NCI-H510A treated with DMSO at 0.1 percent for 48 hours (cell line): ENCODE data around the gene RYR1.
"Not testable (repeated sequence)": the region's sequence is repeated elsewhere in the genome, so short reads cannot be mapped to it uniquely, and the experiment has no call there.

Experiments used
- DNase-seq: peaks from one replicate; lab custom pipeline; 2025; lab: John Stamatoyannopoulos, UW

RYR1 gene

GRCh38 chr19:38427035-38427677 lies 6.3 kb upstream of the RYR1 start:
- DNase-seq = not testable (repeated sequence)

GRCh38 chr19:38429055-38429810 lies 4.3 kb upstream of the RYR1 start:
- DNase-seq = no peak

GRCh38 chr19:38429811-38430156 lies 3.7 kb upstream of the RYR1 start:
- DNase-seq = no peak

- no peak for DNase-seq
Observed at GRCh38 chr19:38430931-38431330, 2.6 kb upstream of the RYR1 start.

- no peak for DNase-seq
Observed at GRCh38 chr19:38434549-38435051, 1.1 kb downstream of the RYR1 start.

GRCh38 chr19:38437295-38437694 lies 3.8 kb downstream of the RYR1 start:
- no peak for DNase-seq

GRCh38 chr19:38437917-38438316 lies 4.4 kb downstream of the RYR1 start:
- DNase-seq = no peak

GRCh38 chr19:38440592-38440991 lies 7.1 kb downstream of the RYR1 start:
- DNase-seq = no peak

- no peak for DNase-seq
Observed at GRCh38 chr19:38441657-38442348, 8.3 kb downstream of the RYR1 start.

GRCh38 chr19:38442736-38443135 lies 9.2 kb downstream of the RYR1 start:
- DNase-seq = no peak

- no peak for DNase-seq
Observed at GRCh38 chr19:38443458-38443999, 10.0 kb downstream of the RYR1 start.

- no peak for DNase-seq
Observed at GRCh38 chr19:38444026-38444425, 10.5 kb downstream of the RYR1 start.

GRCh38 chr19:38445362-38445761 lies 11.9 kb downstream of the RYR1 start:
- DNase-seq = no peak

- DNase-seq = no peak
Observed at GRCh38 chr19:38448225-38448624, 14.7 kb downstream of the RYR1 start.

GRCh38 chr19:38449518-38449917 lies 16.0 kb downstream of the RYR1 start:
- no peak for DNase-seq

GRCh38 chr19:38451036-38451435 lies 17.5 kb downstream of the RYR1 start:
- no peak for DNase-seq

- no peak for DNase-seq
Observed at GRCh38 chr19:38451629-38452028, 18.1 kb downstream of the RYR1 start.

- DNase-seq = no peak
Observed at GRCh38 chr19:38452430-38453366, 19.2 kb downstream of the RYR1 start.

GRCh38 chr19:38453596-38453995 lies 20.1 kb downstream of the RYR1 start:
- DNase-seq = no peak

GRCh38 chr19:38455031-38455430 lies 21.5 kb downstream of the RYR1 start:
- DNase-seq = no peak

- no peak for DNase-seq
Observed at GRCh38 chr19:38457202-38457601, 23.7 kb downstream of the RYR1 start.
